Pancreas (tissue), 10 donors: ENCODE data around the gene RBBP5. TPM values are rescaled to one million over a fixed set of nuclear protein-coding genes. Genes with fewer than 3 reads are reported as not detected.

Experiments
- ATAC-seq, 4 donors: fragments of 200-7000 bp; cut with Tn5 transposase; one replicate each; pipeline versions ENCODE4 v1.8.0 to v1.9.1; 2020; ENCODE audit warnings: mild to moderate bottlenecking in 4 of 4, moderate library complexity in 4 of 4
- DNase-seq, 6 donors: peaks; one replicate each; pipeline ENCODE4 v3.0.0-alpha.2; 2020
- FAIRE-seq: peaks from 2 replicates; lab custom pipeline; 2012; peaks lifted over from hg19 to GRCh38; lab: Jason Lieb, UNC
- H3K27ac ChIP-seq, 4 donors: fragments of 200-600 bp; sonication (generic); 1 replicate in 3 of 4; 2 replicates in 1 of 4; pipeline versions ENCODE4 v1.5.0 to v1.8.0; 2020
- H3K27me3 ChIP-seq, 4 donors: fragments of 200-600 bp; one replicate each; pipeline ENCODE4 v1.8.0; 2021
- H3K36me3 ChIP-seq, 3 donors: fragments of 200-600 bp; sonication (generic) in 1 of 3; one replicate each; pipeline versions ENCODE4 v1.5.0 to v1.8.0; 2020 to 2021
- H3K4me1 ChIP-seq, 3 donors: fragments of 200-600 bp; one replicate each; pipeline ENCODE4 v1.8.0; 2021
- H3K4me3 ChIP-seq, 4 donors: fragments of 200-600 bp; sonication (generic) in 2 of 4; one replicate each; pipeline versions ENCODE4 v1.5.0 to v1.8.0; 2020 to 2021
- H3K9me3 ChIP-seq, 4 donors: fragments of 200-600 bp; one replicate each; pipeline ENCODE4 v1.8.0; 2021
- WGBS, 2 donors: extraction: QIAGEN DNeasy Blood & Tissue Kit; methylation state at CpG; one replicate each; pipeline ENCODE4 v1.1.7; 2013; 5-methylcytosine and 5-hydroxymethylcytosine counted together
- intact Hi-C, 3 donors: fragments of 100-400 bp; cut with DNase I; formaldehyde crosslinking; loops; one replicate each; pipeline versions ENCODE4 v1.11.1 to v1.14.2; 2022
- polyA plus RNA-seq, 2 donors: library from polyadenylated mRNA; stranded (reverse); fragments of 200-250 nt; gene quantifications; one replicate each; pipeline ENCODE4 v1.2.3, GENCODE V29; 2013
- total RNA-seq, 6 donors: library from RNA; stranded (reverse); fragmentation: NEBNext Ultra II Directional in 4 of 6; extraction: Animal tissue kit (Norgen Biotek cat#: 25700) in 4 of 6; gene quantifications; one replicate each; pipeline versions ENCODE4 v1.2.1 to v1.2.4, GENCODE V29; 2021 to 2023
- TF ChIP-seq, protein P1 (sequence below), 4 donors: fragments of 200-600 bp; sonication (generic) in 3 of 4; IDR thresholded peaks; one replicate each; pipeline versions ENCODE4 v1.5.0 to v1.8.0; 2021; ENCODE audit warnings: antibody characterized with exemption in 4 of 4
- donor health status: healthy with polysubstance abuse.
- donor health status: DM: no; HTN: no; CAD: no; lungs with moderate emphysema.
- donor health status: DM: no; HTN: no; CAD: no.
- donor health status: control.
- donor health status: control.
- donor health status: Bipolar disorder and iron deficiency.
- donor health status: DM: yes; HTN: yes; CAD: no.
- donor health status: DM: no; HTN: no; CAD: no.
- donor health status: DM: no; HTN: no; CAD: no.
- donor health status: DM: yes; HTN: yes; CAD: no.

The RBBP5 gene
- total and polyA plus RNA-seq, 8 donors = 3.0 to 10.9 (median 7.7) TPM

DNA sequence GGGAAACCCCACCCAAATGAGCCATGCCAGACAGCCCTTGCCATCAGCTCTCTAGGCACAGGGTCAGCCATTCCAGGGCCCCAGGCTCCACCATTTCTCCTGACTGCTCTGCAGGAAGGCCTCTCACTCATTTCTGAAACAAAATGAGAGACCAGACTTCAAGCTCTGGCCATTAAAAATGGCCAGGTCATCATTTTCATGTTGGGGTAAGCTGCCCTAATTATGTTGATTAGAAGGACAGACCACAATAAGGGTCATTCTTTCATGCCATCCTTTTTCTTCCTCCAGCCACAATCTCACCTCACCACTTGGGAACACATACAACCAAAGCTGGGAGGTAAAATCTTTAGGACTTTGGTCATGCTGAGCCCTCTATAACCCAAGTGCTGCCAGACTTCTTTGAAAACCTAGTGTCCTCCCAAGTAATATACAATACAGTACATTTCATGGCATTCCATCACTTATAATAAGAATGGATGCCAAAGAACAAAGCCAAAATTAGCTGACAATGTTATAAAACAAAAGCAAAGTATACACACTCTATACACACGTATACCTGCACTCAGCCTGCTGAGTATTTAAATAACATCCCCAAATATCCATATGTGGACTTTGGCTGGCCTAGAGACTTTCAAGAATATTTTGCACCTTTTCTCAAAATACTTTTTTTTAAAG lies 22.4 kb upstream of the RBBP5 start:
- Histone ChIP-seq H3K27ac (peak overlapping the region in 3 of 4 donors; percentile 13 to 53 (median 42)), H3K9me3 (no peaks in the 10 kb centered on the region), H3K4me3 (no peak overlapping the region), H3K4me1 (peaks cover 0 to 12% (median 0%) of the 10 kb centered on the region in 3 donors), H3K27me3 (no peaks in the 10 kb centered on the region), H3K36me3 (peaks cover 0 to 4% (median 0%) of the 10 kb centered on the region in 3 donors)
- TF ChIP-seq, protein P1, sequence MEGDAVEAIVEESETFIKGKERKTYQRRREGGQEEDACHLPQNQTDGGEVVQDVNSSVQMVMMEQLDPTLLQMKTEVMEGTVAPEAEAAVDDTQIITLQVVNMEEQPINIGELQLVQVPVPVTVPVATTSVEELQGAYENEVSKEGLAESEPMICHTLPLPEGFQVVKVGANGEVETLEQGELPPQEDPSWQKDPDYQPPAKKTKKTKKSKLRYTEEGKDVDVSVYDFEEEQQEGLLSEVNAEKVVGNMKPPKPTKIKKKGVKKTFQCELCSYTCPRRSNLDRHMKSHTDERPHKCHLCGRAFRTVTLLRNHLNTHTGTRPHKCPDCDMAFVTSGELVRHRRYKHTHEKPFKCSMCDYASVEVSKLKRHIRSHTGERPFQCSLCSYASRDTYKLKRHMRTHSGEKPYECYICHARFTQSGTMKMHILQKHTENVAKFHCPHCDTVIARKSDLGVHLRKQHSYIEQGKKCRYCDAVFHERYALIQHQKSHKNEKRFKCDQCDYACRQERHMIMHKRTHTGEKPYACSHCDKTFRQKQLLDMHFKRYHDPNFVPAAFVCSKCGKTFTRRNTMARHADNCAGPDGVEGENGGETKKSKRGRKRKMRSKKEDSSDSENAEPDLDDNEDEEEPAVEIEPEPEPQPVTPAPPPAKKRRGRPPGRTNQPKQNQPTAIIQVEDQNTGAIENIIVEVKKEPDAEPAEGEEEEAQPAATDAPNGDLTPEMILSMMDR (IDR thresholded peaks at IDR 0.05) = no peak
- intact Hi-C loops = loop anchor here in 1 of 3 donors (10.0 kb wide), 1 partner anchor 111 kb away; no protein-coding TSS in a partner anchor
- 60 to 65% methylated on average over 1 of the region's 1 CpG for WGBS, 2 donors
- FAIRE-seq (no peak), DNase-seq (no peak), ATAC-seq (no peak)

DNA sequence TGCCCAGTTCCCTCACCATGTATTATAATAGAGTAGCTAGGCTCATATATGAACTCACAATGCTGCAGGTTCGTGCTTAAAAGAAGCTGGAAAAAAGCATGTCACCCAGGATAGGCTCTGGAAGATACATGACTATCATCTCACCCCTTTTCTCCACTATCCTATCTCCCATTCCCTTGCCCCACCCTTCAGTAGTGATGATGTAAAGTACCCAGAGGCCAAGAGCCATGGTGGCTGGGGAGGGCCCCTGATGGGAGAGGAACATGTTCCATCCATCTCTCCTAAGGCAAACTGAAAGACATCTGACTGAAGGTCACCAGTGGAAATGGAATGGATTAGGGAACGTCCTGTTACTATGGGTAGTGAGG lies 20.3 kb upstream of the RBBP5 start:
- peaks cover 0 to 3% (median 0%) of the 10 kb centered on the region in 3 donors for H3K36me3 ChIP-seq
- ATAC-seq = peak in 1 of 4 donors; percentile 28
- DNase-seq = no peak
- no peaks in the 10 kb centered on the region for H3K9me3 ChIP-seq
- FAIRE-seq = no peak
- H3K4me3 ChIP-seq = peak overlapping the region in 1 of 4 donors; percentile 8
- intact Hi-C loops = loop anchor here in 1 of 3 donors (10.0 kb wide), 1 partner anchor 113 kb away; no protein-coding TSS in a partner anchor
- 34 to 36% methylated on average over 2 of the region's 2 CpGs for WGBS, 2 donors
- TF ChIP-seq, protein P1 (IDR thresholded peaks at IDR 0.05) = no peak
- no peaks in the 10 kb centered on the region for H3K27me3 ChIP-seq
- H3K27ac ChIP-seq = peak overlapping the region in 1 of 4 donors; percentile 5
- peaks cover 0 to 12% (median 0%) of the 10 kb centered on the region in 3 donors for H3K4me1 ChIP-seq

DNA sequence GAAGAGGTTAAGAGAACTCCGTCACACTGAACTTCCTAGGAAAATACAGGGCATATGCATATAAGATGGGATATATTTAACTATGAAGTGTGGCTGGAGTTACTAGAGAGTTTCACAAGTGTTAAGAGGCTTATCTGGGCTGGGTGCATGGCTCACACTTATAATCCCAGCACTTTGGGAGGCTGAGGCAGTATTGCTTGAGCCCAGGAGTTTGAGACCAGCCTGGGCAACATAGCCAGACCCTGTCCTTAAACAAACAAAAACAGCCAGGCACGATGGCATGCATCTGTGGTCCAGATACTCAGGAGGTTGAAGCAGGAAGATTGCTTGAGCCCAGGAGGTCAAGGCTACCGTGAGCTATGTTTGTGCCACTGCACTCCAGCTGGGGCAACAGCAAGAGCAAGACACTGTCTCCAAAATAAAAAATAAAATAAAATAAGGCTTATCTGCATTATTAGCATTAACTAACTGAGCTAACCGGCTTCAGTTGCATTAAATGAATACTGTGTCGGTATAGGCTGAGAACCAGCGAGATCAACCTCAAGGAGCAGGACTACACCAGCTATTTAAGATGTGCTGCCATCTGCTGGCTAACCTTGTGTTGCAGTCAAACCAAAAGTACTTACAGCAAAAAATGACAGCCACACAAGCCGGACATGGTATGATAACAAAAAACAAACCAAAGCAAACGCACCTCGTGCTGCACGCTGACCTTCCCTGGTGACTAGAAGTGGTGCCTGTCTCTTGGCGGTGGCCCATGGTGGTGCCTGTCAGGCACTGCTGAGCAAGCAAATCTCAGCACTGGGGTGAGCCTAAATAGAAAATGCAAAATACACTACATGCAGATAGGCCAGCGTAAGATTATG lies 19.7 kb upstream of the RBBP5 start:
- intact Hi-C loops = loop anchor here in 1 of 3 donors (10.0 kb wide), 1 partner anchor 113 kb away; no protein-coding TSS in a partner anchor
- peak overlapping the region in 1 of 4 donors; percentile 5 for H3K27ac ChIP-seq
- WGBS, 2 donors = 13 to 14% methylated on average over 12 of the region's 12 CpGs
- no peaks in the 10 kb centered on the region for H3K9me3 ChIP-seq
- H3K4me3 ChIP-seq = peak overlapping the region in 1 of 4 donors; percentile 8
- TF ChIP-seq, protein P1 (IDR thresholded peaks at IDR 0.05) = peak; percentile 54 to 77 (median 72)
- H3K36me3 ChIP-seq = no peaks in the 10 kb centered on the region
- peaks cover 0 to 12% (median 0%) of the 10 kb centered on the region in 3 donors for H3K4me1 ChIP-seq
- H3K27me3 ChIP-seq = no peaks in the 10 kb centered on the region
- DNase-seq (peak; percentile 53 to 77 (median 67)), FAIRE-seq (no peak), ATAC-seq (peak; percentile 82 to 94 (median 92))

- intact Hi-C loops = loop anchor here in 1 of 3 donors (10.0 kb wide), 1 partner anchor 115 kb away; no protein-coding TSS in a partner anchor
These were observed 18.3 kb upstream of the RBBP5 start for GRCh38 chr1:205140113-205140512.

More at GRCh38 chr1:205140113-205140512, 18.3 kb upstream of the RBBP5 start:
- Histone ChIP-seq H3K4me3 (no peak overlapping the region), H3K4me1 (peaks cover 0 to 12% (median 0%) of the 10 kb centered on the region in 3 donors), H3K9me3 (no peaks in the 10 kb centered on the region), H3K27me3 (no peaks in the 10 kb centered on the region), H3K36me3 (no peaks in the 10 kb centered on the region), H3K27ac (no peak overlapping the region)
- WGBS, 2 donors = 79 to 86% methylated on average over 4 of the region's 4 CpGs
- DNase-seq (no peak), ATAC-seq (no peak), FAIRE-seq (no peak)
- TF ChIP-seq, protein P1 (IDR thresholded peaks at IDR 0.05) = no peak
